ENCODE data around the gene CDYL.
"Not testable (repeated sequence)": the region's sequence is repeated elsewhere in the genome, so short reads cannot be mapped to it uniquely, and the experiment has no call there.

Gene CDYL

DNA sequence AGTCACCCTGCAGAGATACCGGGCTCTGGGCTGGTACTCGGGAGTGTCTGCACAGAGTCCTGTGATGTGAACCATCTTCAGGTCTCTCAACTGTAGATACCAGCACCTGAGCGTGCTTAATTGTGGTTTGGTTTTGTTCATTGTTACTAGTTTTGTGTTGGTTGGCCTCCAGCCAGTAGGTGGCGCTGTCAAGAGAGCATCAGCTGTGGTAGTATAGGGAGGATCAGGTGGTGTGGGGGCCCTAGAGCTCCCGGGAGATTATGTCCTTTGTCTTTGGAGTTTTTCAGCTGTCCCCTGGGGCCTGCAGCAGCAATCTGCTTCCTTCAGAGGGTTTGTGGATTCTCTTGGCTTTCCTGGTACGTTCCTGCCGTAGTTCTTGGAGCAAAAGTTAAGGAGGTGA is 67.9 kb downstream of the CDYL start:
- DNase-seq = no peak

DNA sequence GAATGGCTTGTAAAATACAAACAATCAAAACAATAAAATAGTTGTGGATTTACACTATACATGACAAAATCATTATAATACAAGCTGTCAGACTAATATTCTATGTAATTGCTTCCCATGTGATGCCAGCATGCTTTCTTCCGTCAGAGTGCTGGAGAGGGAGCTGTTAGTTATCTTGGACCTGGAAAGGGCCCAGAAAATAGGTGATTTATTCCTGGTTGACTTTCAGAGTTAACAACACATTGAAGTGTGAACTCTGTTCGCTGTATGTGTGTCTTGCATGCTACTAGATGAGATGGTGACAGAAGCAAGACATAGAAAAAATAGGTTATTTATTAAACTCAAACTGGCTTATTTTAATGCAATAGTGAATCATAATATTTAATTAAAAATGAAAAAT is 70.2 kb downstream of the CDYL start:
- DNase-seq = no peak

DNA sequence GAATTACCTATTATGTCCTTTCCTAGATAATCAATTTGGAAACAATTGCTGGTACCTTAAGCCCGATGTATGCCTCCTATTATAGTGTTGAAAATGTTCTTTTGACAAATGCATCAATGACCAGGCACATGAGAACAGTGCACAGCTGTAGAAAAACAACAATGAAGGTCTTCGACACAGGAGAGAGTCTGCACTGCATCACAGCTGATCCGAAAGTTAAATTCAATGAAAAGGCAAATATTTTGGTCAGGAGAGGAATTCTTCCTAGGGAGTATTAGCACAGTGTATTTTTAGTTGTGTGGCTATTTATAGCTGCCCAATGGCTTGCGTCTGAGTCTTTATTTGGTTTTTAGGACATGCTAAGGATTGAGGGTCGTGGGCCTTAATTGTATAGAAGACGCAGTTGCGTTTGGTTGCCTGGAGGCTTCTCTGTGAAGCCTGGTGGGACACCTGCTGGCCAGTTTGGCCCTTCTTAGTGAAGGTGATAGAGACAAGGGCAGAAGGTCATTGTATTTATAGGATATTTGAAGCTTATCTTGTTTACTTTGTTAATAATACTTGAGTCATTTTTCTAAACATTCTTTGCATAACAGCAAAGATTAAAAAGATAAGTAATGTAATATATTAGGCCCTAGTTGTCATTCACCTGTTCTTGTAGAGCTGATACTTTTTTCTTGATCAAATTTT is 72.3 kb downstream of the CDYL start:
- DNase-seq = no peak

DNA sequence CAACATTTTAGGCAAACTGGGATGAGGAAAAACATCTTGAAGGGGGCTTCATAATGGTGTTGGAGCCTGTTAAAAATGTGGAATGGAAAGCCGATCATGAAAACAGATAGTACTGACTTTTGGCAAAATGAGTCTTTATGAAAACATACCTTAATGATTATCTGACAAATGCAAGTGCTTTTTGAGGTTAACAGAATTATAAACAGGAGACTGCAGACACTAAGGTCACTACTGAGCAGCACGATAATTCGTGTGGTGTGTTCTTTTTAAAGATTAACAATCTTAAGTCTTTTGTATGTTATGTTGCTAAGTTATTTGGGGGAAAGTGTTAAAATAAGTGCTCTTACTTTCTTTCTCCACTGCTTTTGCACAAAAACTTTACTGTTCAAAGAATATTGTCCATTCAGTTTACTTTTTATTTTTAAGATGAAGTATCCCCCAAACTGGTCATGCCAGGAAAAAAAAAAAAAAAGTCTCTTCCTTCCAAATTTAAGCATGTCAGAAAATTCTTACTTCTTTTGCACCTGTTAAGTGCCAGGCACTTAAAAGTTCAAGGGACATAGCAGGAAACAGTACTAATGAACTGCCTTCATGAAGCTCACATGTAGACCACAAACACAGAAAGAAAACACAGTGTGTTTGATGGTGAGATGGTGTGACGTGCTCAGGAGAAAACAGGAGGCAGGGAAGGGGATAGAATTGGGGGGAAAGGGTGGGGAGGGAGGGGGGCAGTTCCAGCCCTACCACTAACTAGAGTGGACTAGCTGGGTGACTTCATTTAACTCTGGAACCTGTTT is 73.2 kb downstream of the CDYL start:
- DNase-seq = no peak

DNA sequence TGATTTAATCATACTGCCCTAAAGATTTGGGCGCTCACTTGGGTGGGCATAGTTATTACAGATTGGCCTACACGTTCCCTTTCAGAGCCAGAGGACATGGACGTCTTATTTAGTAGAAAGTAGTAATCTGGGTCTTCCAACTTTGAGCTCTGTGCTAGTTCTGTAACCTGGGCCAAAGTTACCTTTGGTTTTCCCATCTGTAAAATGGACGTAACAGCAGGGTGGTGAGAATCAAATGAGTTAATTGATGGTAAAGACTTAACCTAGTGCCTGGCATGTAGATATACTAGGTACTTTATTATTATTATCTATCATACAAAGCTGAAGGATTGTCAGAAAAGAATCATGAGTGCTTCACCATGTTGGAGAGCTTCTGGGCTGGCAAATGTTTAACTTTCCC is 74.8 kb downstream of the CDYL start:
- DNase-seq = no peak

DNA sequence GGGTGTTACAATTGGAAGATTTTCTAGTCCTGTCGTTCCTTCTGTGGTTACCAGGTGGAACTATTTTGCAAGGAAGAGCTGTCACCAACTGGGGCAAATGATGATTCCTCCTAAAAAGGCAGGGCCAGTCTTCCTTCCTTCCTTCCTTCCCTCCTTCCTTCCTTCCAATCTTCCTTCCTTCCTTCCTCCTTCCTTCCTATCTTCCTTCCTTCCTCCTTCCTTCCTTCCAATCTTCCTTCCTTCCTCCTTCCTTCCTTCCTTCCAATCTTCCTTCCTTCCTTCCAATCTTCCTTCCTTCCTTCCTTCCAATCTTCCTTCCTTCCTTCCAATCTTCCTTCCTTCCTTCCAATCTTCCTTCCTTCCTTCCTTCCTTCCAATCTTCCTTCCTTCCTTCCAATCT is 76.0 kb downstream of the CDYL start:
- not testable (repeated sequence) for DNase-seq

DNA sequence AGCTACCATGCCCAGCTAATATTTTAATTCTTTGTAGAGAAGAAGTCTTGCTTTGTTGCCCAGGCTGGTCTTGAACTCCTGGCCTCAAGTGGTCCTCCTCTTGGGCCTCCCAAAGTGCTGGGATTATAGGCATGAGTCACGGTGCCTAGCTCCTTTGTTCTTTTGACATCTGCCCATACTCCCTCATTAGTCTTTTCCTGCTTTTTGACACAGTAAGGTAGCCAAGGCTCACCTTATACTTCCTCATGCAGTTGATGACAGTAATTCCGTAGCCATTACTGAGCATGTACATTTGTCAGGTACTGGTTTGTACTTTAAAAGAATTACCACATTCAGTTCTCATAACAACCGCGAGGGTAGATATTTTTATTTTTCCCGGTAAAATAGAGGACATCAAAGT is 76.7 kb downstream of the CDYL start:
- DNase-seq = no peak

DNA sequence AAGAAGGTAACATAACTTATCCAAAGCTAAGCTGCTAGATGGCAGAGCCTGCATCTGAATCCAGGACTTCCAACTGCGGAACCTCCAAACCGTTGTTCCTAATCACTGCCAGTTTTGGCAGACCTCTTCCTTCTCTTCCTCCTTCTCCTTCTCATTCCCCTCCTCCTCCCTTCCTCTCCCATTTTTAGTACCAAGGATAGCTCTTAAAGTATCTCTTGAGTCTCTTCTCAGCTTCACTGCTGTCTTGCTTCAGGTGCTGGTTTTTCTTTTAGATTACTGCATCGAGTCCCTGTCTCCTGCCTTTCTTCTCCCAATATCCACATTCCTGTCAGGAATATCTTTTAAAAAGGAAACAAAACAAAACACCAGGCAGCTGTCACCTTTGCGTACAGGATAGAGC is 77.1 kb downstream of the CDYL start:
- no peak for DNase-seq

DNA sequence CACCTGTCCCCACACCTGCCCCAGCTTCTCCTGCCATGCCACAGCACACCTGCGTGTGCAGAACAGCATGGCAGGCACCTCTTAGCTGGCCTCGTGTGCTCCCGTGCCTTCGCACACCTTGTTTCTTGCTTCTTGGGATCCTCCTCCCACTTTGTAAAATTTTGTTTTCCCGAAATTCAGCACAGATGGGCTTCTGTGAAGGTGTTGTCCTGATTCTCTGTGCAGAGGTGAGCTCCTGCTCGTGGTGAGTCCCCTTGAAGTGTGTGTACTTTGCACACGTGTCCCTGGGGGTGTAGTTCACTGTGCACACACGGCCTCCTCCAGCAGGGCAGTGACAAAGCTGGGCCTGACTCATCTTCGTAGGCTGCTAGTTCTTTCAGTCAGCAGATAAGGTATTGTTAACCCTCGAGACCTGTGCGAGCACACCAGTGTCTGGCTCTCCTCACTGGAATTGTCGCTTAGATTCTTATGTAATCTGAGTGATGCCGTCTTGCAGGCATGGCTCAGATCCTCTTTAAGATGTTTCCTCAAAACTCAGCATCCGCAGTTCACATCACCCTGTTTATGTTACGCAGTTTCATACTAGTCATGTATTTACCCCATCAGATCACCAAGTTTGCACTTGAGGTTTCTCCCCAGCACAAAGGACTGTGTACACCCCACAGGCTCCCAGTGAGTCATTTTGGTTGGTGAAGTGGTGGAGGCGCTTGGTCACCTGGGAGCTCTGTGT is 77.7 kb downstream of the CDYL start:
- no peak for DNase-seq

DNA sequence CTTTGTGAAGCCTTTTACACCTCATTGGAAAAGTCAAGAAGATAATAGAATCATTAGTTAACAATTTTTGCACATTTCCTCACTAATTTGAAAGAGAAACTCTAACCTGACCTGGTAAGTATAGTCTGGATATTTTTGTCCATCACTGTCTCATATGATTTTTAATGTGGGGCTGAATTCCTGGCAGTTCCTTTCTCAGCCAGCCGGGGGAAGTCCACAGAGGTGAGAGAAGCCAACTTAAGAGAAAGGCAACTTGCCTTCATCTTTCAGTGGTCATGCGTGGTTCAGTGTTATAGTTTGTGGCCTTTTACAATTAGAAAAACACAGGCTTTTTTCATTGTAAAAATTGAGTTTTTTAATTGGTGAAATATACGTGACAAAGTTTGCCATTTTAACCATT is 80.6 kb downstream of the CDYL start:
- DNase-seq = no peak

DNA sequence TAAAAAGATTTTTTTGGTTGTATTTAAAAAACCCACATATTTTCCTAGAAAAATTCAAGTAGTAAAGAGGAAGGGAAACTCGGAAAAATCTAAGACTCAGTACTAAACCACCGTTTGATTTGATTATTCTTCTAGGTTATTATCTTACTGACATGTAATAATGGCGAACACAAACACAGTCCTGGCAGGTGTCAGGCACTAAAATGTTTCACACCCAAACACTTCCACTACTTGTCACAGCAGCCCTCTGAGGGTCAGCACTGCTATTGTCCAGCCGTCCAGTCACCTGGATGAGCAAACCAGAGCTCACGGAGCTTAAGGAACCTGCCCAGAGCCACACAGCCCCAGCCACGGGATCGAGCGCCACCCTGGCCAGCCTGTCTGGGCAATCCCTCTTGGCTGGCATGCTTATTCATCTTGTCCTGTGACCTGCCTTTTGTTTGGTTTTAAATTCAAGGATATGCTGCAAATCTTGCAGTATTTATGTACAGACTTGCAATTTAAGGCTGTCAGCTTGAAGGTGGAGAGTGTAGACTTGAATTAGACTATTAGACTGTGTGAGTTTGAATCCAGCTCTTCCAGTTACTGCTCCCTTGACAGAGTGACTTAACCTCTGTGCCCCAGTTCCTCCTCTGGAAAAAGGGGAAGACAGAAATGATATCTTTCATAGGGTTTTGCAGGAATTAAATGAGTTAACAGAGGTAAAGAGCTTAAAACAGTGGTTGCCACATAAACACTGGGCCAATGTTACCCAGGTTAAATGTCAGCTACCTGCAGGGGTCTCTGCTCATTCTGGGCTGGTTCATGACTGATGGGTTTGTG is 82.2 kb downstream of the CDYL start:
- DNase-seq = no peak

DNA sequence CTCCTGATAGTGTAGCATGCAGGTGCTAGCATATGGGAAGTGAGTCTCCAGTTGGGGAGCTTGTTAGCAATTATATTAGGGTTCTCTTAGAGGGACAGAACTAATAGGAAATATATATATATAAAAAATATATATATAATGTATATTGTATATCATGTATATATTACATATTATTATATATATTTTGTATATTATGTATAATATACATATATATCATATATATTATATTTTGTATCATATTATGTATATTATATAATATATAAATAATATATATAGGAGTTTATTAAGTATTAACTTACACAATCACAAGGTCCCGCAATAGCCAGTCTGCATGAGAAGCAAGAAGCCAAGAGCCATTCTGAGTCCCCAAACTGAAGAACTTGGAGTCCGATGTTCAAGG is 84.2 kb downstream of the CDYL start:
- no peak for DNase-seq

DNA sequence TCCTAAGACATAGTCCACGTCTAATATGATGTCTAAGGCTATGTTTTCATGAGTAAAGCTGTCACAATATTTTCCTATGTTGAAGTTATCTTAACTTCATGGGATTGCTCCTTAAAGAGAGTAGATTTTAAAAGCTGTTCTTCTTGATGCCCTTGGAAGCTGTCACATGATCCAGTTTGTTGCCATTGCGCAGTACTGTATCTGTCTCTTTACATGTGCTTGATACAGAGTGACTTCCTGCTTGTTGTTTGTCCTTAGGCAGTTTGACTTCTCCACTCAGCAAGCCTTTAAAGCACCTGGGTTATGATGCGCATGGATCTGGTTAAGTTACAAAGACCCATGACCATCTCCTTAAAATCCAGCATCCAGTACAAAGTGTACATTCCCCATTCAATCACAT is 85.4 kb downstream of the CDYL start:
- no peak for DNase-seq

DNA sequence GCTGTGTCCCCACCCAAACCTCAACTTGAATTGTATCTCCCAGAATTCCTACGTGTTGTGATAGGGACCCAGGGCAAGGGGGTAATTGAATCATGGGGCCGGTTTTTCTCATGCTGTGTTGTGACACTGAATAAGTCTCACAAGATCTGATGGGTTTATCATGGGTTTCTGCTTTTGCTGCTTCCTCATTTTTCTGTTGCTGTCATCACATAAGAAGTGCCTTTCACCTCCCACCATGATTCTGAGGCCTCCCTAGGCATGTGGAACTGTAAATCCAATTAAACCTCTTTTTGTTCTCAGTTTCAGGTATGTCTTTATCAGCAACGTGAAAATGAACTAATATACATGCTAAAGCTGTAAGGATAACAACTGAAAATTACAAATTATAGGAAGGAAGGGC is 88.3 kb downstream of the CDYL start:
- DNase-seq = no peak

DNA sequence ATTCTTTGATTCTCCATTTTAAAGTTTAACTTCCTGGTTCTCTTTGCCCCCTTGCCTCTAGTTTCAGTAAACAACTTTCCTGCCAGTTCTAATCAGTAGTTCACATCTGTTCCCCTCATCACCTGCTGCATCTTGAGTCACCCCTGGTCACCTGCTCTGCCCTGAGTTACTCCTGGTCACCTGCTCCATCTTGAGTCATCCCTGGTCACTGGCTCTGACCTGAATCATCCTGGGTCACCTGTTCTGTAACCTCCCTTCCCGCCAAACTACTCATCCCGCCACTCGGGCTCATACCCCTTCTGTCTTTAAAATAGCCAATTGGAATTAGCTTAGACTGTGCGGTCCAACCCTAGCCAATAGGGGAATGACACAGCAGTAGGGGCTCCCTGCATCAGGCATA is 88.8 kb downstream of the CDYL start:
- DNase-seq = not testable (repeated sequence)

DNA sequence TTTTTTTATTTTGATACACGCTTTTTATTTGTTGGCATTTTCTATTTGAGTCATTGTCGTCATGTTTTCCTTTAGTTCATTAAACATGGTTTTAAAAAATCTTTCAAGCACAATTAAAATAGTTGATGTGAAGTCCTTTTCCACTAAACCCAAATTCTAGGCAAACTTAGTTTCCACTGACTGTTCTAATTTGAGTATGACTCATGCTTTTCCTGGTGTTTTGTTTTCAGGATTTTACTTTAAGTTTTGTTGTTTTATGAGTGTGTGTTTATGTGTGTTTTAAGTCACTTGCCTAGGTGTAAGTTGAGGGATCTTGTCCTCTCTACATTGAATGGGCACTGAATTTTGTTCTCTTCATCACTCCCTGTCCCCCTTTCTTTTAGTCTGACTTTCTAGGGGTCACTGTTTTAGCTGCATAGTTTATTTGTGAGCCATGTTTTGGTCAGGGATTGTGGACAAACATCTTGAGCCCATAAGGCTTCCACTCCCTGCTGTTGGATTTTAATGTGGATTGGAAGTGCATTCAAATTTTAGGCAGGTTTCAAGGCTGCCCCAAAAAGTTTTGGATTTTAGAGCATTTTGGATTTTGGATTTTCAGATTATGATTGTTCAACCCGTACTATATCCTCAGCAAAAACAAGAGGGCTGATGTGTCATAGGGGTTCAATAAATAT is 94.8 kb downstream of the CDYL start:
- DNase-seq = no peak

DNA sequence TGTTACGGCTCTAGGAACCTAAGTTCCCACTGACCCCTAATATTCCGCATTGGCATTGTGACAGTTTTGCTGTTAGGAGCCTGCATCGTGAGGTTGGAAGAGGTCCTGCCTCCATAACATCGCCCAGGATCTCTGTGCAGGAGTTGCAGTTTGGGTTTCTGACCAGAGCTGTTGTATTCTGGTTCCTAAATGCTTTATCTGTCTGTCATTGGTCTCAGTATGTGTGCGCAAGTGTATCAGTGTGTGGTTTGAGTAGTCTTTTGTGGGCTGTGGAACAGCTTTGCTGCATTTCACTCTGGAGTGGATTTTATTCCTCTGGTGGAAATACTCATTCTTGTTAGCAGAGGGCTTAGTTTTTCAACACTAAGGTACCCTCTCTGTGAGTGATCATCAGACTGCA is 95.6 kb downstream of the CDYL start:
- DNase-seq = no peak

DNA sequence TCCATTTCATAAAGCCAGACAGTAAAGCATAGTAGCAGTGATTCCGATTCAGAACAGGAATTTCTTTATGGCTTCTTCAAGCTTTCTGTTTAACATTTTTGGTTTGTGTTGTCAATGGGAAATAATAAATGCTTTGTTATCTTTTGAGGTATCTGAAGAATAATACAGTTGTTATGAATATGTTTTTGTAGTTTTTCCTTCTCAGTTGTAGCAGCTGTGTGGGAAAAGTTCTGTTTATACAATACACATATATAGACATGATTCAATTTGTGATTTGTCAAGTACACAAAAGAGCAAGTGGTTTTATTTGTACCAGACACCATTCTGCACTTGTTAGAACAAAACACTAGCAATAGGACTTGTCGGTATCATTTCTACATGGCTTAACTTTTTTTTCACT is 96.6 kb downstream of the CDYL start:
- no peak for DNase-seq

DNA sequence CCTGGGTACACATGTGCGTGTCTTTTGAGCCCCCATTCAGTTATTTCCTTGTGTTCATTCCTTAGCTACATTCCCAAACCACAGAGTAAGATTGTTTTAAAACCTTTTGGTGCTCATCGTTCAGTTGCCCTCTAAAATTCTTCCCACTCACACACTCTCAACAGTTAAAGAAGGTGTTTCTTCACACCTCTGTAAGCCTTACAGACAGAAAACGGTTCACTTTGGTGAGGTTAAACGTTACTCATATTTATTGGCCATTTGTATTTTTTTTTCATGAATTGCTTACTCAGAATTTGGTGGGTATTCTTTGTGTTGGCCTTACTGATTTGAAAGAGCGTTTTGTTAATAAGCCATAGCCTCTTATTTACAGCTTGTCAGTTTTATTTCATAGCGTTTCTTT is 97.7 kb downstream of the CDYL start:
- DNase-seq = no peak

DNA sequence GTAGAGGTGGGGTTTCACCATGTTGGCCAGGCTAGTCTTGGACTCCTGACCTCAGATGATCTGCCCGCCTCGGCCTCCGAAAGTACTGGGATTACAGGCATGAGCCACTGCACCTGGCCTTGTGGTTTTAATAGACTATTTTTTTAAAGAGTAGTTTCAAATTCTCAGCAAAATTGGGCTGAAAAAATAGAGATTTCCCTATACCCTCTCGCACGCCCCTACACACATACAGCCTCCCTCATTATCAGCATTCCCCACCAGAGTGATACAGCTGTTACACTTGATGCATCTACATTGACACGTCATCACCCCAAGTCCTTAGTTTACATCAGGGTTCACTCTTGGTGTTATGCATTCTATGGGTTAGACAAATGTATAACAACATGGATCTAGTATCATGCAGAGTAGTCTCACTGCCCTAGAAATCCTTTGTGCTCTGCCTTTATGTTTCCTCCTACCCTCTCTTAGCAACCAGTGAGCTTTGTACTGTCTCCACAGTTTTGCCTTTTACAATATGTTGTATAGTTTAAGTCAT is 103.6 kb downstream of the CDYL start:
- no peak for DNase-seq

DNA sequence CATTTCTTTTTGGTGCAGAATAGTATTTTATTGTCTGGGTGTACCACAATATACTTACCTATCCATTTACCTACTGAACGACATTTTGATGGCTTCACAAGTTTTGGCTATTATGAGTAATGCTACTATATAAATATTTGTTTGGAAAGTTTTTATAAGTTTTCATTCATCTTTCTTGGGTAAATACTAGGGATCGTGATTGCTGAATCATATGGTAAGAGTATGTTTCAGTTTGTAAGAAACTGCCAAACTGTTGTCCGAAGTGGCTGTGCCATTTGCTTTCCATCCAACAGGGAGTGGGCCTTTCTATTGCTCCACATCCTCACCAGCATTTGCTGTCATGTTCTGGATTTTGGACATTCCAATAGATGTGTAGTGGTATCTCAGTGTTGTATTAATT is 104.2 kb downstream of the CDYL start:
- DNase-seq = no peak

DNA sequence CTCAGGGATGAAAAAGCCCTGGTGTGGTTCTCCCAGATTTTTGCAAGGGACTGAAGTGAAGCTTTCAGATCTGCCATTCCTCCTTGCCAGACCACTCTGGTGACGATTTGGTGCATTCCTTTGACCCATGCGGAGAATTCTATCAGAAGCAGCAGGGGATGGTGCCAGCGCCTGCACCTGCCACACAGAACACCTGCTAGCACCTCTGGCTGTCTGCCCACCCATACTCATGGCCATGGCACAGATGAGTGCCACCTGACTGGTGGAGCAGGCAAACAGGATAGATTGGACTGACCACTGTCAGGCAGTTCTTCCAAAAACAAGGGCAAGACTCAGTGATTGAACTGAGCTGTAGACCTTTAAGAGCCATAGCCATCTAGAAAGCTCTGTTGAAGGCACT is 107.1 kb downstream of the CDYL start:
- no peak for DNase-seq

Measured in right kidney (tissue), 1 donor.